Ovary (tissue), 9 donors: ENCODE measurements around the gene ATP6V1B1. TPM values are rescaled to one million over a fixed set of nuclear protein-coding genes. Genes with fewer than 3 reads are reported as not detected.
A peak's percentile ranks its signal among the peaks of the same experiment; 100 is the strongest.

Experiments
- DNase-seq, 5 donors: peaks; one replicate each; pipeline ENCODE4 v3.0.0-alpha.2; 2019 to 2020
- H3K27ac ChIP-seq, 2 donors: fragments of 200-600 bp; one replicate each; pipeline versions ENCODE4 v1.5.1 to v1.8.0; 2019 to 2022
- H3K27me3 ChIP-seq: fragments of 200-600 bp; one replicate; pipeline ENCODE4 v1.8.0; 2022
- H3K36me3 ChIP-seq: fragments of 200-600 bp; sonication (generic); one replicate; pipeline ENCODE4 v1.5.1; 2019
- H3K4me1 ChIP-seq: one replicate; pipeline ENCODE4 v1.8.1; 2013; ENCODE audit warnings: mild to moderate bottlenecking, moderate library complexity; ENCODE audit not compliant: insufficient read depth
- H3K4me3 ChIP-seq: fragments of 200-600 bp; sonication (generic); one replicate; pipeline ENCODE4 v1.5.1; 2017
- H3K9me3 ChIP-seq, 2 donors: fragments of 200-600 bp in 1 of 2; sonication (generic) in 1 of 2; one replicate each; pipeline versions ENCODE4 v1.5.1 to v1.8.1; 2013 to 2019; ENCODE audit warnings: mild to moderate bottlenecking in 1 of 2, moderate library complexity in 1 of 2
- CTCF ChIP-seq, 3 donors: fragments of 450-650 bp in 2 of 3; fragments of 200-600 bp in 1 of 3; IDR thresholded peaks; one replicate each; pipeline versions ENCODE4 v1.5.1 to v1.8.0; 2016 to 2022; ENCODE audit warnings: antibody characterized with exemption in 3 of 3, mild to moderate bottlenecking in 1 of 3
- EP300 ChIP-seq: sonication (generic); formaldehyde crosslinking; IDR thresholded peaks from one replicate; pipeline ENCODE4 v1.6.1; 2017; ENCODE audit warnings: antibody characterized with exemption
- POLR2A ChIP-seq: fragments of 450-650 bp; IDR thresholded peaks from one replicate; pipeline ENCODE4 v1.6.1; 2017; ENCODE audit warnings: antibody characterized with exemption, mild to moderate bottlenecking, moderate library complexity
- WGBS, 3 donors: extraction: QIAGEN DNeasy Blood & Tissue Kit in 1 of 3; methylation state at CpG; one replicate each; pipeline versions ENCODE4 v1.1.5 to v1.1.7; 2013 to 2017; 5-methylcytosine and 5-hydroxymethylcytosine counted together
- intact Hi-C, 4 donors: fragments of 100-400 bp; cut with DNase I; formaldehyde crosslinking; loops; one replicate each; pipeline versions ENCODE4 v1.11.0 to v1.15.1; 2022 to 2023
- polyA plus RNA-seq, 2 donors: library from polyadenylated mRNA; stranded (reverse); fragments of 200-250 nt in 1 of 2; fragments of 350-450 nt in 1 of 2; fragmentation: Illumina TruSeq in 1 of 2; extraction: RNeasy Lipid Tissue Mini Kit (QIAGEN cat#74804) in 1 of 2; gene quantifications; one replicate each; pipeline ENCODE4 v1.2.3, GENCODE V29; 2013 to 2014
- total RNA-seq, 7 donors: library from RNA; depleted of rRNA in 2 of 7; stranded (reverse); fragments of >200 nt in 2 of 7; fragmentation: NEBNext Ultra II Directional in 3 of 7; extraction: Animal tissue kit (Norgen Biotek cat#: 25700) in 3 of 7; gene quantifications; one replicate each; pipeline versions ENCODE4 v1.1.0 to v1.2.4, GENCODE V29; 2016 to 2023
- donor health status: DM: no; HTN: no; CAD: no; lungs with moderate emphysema.
- donor health status: DM: no; HTN: no; CAD: no.
- donor health status: Bipolar disorder and iron deficiency.
- donor health status: DM: yes; HTN: yes; CAD: no.
- donor health status: DM: no; HTN: no; CAD: no.
- donor health status: DM: yes; HTN: yes; CAD: no.

Gene ATP6V1B1
- total and polyA plus RNA-seq, 9 donors: 0.62 to 11.9 (median 1.6) TPM; not detected in 1

GRCh38 chr2:70978341-70979179, 42.9 kb downstream of the ATP6V1B1 start, which contains the start of gene ANKRD53:
Gene ANKRD53, plus strand, starts transcription at chr2:70978630. Its CDS starts 16 bp downstream, at chr2:70978646.
- peak within 1 kb of the TSS; percentile 50 for H3K4me3 ChIP-seq
- peaks cover 1% of the 10 kb centered on the region for H3K4me1 ChIP-seq
- H3K9me3 ChIP-seq: no peaks in the 10 kb centered on the region
- no peaks in the 10 kb centered on the region for H3K27me3 ChIP-seq
- intact Hi-C loops: no loop called here
- H3K36me3 ChIP-seq: no peaks in the 10 kb centered on the region
- WGBS, 3 donors: 0 to 2% (median 1%) methylated on average over 65 to 67 of the region's 67 CpGs
- peak; percentile 69 to 86 (median 76) for DNase-seq
- TF ChIP-seq CTCF (IDR thresholded peaks at IDR 0.05): peak in 1 of 3 donors; percentile 8
- no peak for TF ChIP-seq POLR2A
- TF ChIP-seq EP300: no peak
- peak within 1 kb of the TSS; percentile 75 to 97 for H3K27ac ChIP-seq

GRCh38 chr2:70979180-70979488, 43.4 kb downstream of the ATP6V1B1 start:
- Histone ChIP-seq H3K27ac (peak overlapping the region; percentile 75 to 97), H3K36me3 (no peaks in the 10 kb centered on the region), H3K4me3 (peak overlapping the region; percentile 47), H3K4me1 (peaks cover 1% of the 10 kb centered on the region), H3K9me3 (no peaks in the 10 kb centered on the region), H3K27me3 (no peaks in the 10 kb centered on the region)
- WGBS, 3 donors: 13 to 29% (median 20%) methylated on average over 16 to 19 of the region's 19 CpGs
- DNase-seq: no peak
- intact Hi-C loops: no loop called here
- TF ChIP-seq EP300: no peak
- no peak for TF ChIP-seq POLR2A
- no peak for TF ChIP-seq CTCF (IDR thresholded peaks at IDR 0.05)

GRCh38 chr2:70979626-70980025, 43.9 kb downstream of the ATP6V1B1 start:
- peaks cover 1% of the 10 kb centered on the region for H3K4me1 ChIP-seq
- H3K27ac ChIP-seq: peak overlapping the region in 1 of 2 donors; percentile 75
- H3K9me3 ChIP-seq: no peaks in the 10 kb centered on the region
- intact Hi-C loops: loop anchor here in 1 of 4 donors (5.0 kb wide), 1 partner anchor 88 kb away; the partner anchor contains the start of gene NAGK
- H3K36me3 ChIP-seq: no peaks in the 10 kb centered on the region
- H3K27me3 ChIP-seq: no peaks in the 10 kb centered on the region
- TF ChIP-seq EP300: no peak
- no peak for TF ChIP-seq POLR2A
- no peak for TF ChIP-seq CTCF (IDR thresholded peaks at IDR 0.05)
- DNase-seq: peak in 1 of 5 donors; percentile 42
- 88 to 92% (median 89%) methylated on average over 9 of the region's 9 CpGs for WGBS, 3 donors
- no peak overlapping the region for H3K4me3 ChIP-seq

GRCh38 chr2:70981421-70981820, 45.7 kb downstream of the ATP6V1B1 start:
- Histone ChIP-seq H3K36me3 (no peaks in the 10 kb centered on the region), H3K27ac (no peak overlapping the region), H3K9me3 (no peaks in the 10 kb centered on the region), H3K27me3 (no peaks in the 10 kb centered on the region), H3K4me1 (peaks cover 1% of the 10 kb centered on the region), H3K4me3 (no peak overlapping the region)
- intact Hi-C loops: loop anchor here in 1 of 4 donors (5.0 kb wide), 1 partner anchor 86 kb away; the partner anchor contains the start of gene NAGK
- DNase-seq: peak in 1 of 5 donors; percentile 4
- 74 to 85% (median 82%) methylated on average over 2 of the region's 2 CpGs for WGBS, 3 donors
- TF ChIP-seq EP300: no peak
- TF ChIP-seq CTCF (IDR thresholded peaks at IDR 0.05): no peak
- TF ChIP-seq POLR2A: no peak
